Esophagus squamous epithelium (tissue), 5 donors: ENCODE measurements around the gene TMC3. TPM values are rescaled to one million over a fixed set of nuclear protein-coding genes. Genes with fewer than 3 reads are reported as not detected.
A peak's percentile ranks its signal among the peaks of the same experiment; 100 is the strongest.

Experiments used
- DNase-seq: peaks from one replicate; lab custom pipeline; 2025; lab: John Stamatoyannopoulos, UW
- H3K27ac ChIP-seq, 4 donors: fragments of 200-600 bp; sonication (generic); one replicate each; pipeline ENCODE4 v1.5.1; 2016 to 2019; ENCODE audit warnings: mild to moderate bottlenecking in 1 of 4
- H3K27me3 ChIP-seq, 4 donors: fragments of 200-600 bp; sonication (generic); 1 replicate in 3 of 4; 2 replicates in 1 of 4; pipeline versions ENCODE4 v1.5.1 to v1.6.0; 2017 to 2021; ENCODE audit warnings: antibody characterized with exemption in 1 of 4
- H3K36me3 ChIP-seq, 3 donors: fragments of 200-600 bp; sonication (generic); one replicate each; pipeline ENCODE4 v1.5.1; 2016 to 2019
- H3K4me1 ChIP-seq, 3 donors: fragments of 200-600 bp; sonication (generic); one replicate each; pipeline ENCODE4 v1.5.1; 2017 to 2019
- H3K4me3 ChIP-seq, 4 donors: fragments of 200-600 bp; sonication (generic); 1 replicate in 3 of 4; 2 replicates in 1 of 4; pipeline ENCODE4 v1.5.1; 2016 to 2019; ENCODE audit warnings: mild to moderate bottlenecking in 2 of 4, moderate library complexity in 1 of 4
- H3K9me3 ChIP-seq, 3 donors: fragments of 200-600 bp; sonication (generic); one replicate each; pipeline ENCODE4 v1.5.1; 2016 to 2019
- POLR2A ChIP-seq, 4 donors: fragments of 450-650 bp; IDR thresholded peaks; one replicate each; pipeline ENCODE4 v1.6.1; 2017; ENCODE audit warnings: antibody characterized with exemption in 4 of 4, mild to moderate bottlenecking in 4 of 4, moderate library complexity in 3 of 4
- WGBS, 2 donors: methylation state at CpG; one replicate each; pipeline ENCODE4 v1.1.5; 2018; 5-methylcytosine and 5-hydroxymethylcytosine counted together
- intact Hi-C: fragments of 100-400 bp; cut with DNase I; formaldehyde crosslinking; loops from one replicate; pipeline ENCODE4 v1.15.0; 2022
- total RNA-seq, 4 donors: library from RNA; depleted of rRNA; stranded (reverse); fragments of >200 nt; gene quantifications; one replicate each; pipeline ENCODE4 v1.1.0, GENCODE V29; 2016
- TF ChIP-seq, protein P1 (sequence below), 6 experiments: fragments of 450-650 bp in 4 of 6; fragments of 200-600 bp in 2 of 6; sonication (generic) in 2 of 6; IDR thresholded peaks; one replicate each; pipeline ENCODE4 v1.5.1; 2016 to 2019; ENCODE audit warnings: antibody characterized with exemption in 6 of 6, mild to moderate bottlenecking in 4 of 6, moderate library complexity in 4 of 6
- donor health status: DM: yes; HTN: yes; CAD: no.

Gene TMC3
- total RNA-seq, 4 donors from 2014 or later: not detected

DNA sequence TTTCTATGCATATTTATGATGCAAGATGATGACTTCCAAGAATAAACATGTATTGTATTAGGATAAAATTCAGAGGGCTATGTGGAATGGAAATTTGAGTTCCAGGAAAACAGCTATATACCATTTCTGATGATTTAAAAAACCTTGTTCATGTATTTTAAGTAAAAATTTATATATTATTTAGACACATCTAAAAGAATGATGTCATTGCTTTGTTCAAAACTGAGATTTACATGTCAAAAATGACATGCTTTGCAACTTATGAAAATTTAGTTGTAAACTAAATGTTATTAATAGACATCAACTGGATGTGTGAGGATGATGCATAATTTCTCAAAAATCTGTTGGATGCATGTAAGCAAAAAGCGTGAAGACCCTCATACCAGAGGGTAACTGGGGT is 52.3 kb downstream of the TMC3 start:
- intact Hi-C loops: no loop called here
- H3K4me1 ChIP-seq: peaks cover 0 to 33% (median 5%) of the 10 kb centered on the region in 3 donors
- no peaks in the 10 kb centered on the region for H3K9me3 ChIP-seq
- H3K27me3 ChIP-seq: no peaks in the 10 kb centered on the region
- TF ChIP-seq, protein P1, sequence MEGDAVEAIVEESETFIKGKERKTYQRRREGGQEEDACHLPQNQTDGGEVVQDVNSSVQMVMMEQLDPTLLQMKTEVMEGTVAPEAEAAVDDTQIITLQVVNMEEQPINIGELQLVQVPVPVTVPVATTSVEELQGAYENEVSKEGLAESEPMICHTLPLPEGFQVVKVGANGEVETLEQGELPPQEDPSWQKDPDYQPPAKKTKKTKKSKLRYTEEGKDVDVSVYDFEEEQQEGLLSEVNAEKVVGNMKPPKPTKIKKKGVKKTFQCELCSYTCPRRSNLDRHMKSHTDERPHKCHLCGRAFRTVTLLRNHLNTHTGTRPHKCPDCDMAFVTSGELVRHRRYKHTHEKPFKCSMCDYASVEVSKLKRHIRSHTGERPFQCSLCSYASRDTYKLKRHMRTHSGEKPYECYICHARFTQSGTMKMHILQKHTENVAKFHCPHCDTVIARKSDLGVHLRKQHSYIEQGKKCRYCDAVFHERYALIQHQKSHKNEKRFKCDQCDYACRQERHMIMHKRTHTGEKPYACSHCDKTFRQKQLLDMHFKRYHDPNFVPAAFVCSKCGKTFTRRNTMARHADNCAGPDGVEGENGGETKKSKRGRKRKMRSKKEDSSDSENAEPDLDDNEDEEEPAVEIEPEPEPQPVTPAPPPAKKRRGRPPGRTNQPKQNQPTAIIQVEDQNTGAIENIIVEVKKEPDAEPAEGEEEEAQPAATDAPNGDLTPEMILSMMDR (IDR thresholded peaks at IDR 0.05): no peak
- no peak for TF ChIP-seq POLR2A (IDR thresholded peaks at IDR 0.05)
- H3K4me3 ChIP-seq: peak overlapping the region in 1 of 4 donors; percentile 90
- peak overlapping the region in 3 of 4 donors; percentile 92 to 95 (median 94) for H3K27ac ChIP-seq
- DNase-seq: no peak
- 80 to 82% methylated on average over 1 of the region's 1 CpG for WGBS, 2 donors
- peaks cover 5 to 50% (median 19%) of the 10 kb centered on the region in 3 donors for H3K36me3 ChIP-seq

DNA sequence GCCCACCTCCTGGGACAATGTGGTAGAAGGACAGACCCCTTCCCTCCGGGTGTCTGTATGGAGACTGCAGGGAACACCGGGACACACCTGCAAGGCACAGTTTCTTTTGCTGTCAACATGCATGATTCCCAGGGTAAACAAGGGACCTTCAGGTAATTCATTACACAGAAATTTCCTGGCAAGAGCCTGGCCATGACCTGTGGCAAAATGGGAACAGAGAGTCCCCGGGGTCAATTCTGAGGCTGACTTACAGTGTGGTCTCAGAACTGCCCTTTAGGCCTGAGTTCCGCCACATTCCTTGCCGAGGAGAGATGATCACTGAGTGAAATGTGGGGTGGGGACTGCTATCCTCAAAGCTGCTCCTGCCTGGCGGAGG is 56.4 kb downstream of the TMC3 start:
- peaks cover 5 to 80% (median 19%) of the 10 kb centered on the region in 3 donors for H3K36me3 ChIP-seq
- peaks cover 13 to 30% (median 16%) of the 10 kb centered on the region in 3 donors for H3K4me1 ChIP-seq
- H3K9me3 ChIP-seq: no peaks in the 10 kb centered on the region
- no peak for DNase-seq
- TF ChIP-seq, protein P1 (IDR thresholded peaks at IDR 0.05): no peak
- no peak for TF ChIP-seq POLR2A (IDR thresholded peaks at IDR 0.05)
- H3K27me3 ChIP-seq: no peaks in the 10 kb centered on the region
- H3K4me3 ChIP-seq: no peak overlapping the region
- intact Hi-C loops: no loop called here
- H3K27ac ChIP-seq: no peak overlapping the region
- WGBS, 2 donors: 85 to 100% methylated on average over 1 to 6 of the region's 6 CpGs

DNA sequence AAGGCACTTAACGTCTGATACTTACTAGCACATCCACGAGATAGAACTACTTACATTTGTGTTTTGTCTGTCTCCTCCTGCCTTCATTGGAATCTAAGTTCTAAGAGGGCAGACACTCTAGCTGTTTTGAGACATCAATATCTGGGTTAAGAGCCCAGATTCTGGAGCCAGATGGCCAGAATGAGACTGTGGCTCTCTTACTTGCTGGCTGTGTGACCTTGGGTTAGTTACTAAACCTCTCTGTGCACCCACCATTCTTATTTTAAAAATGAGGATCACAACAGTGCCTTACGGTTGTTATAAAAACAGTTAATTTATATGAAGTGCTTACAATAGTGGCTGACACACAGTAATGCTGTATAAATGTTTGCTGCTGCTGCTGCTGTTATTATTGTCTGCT is 57.7 kb downstream of the TMC3 start:
- Histone ChIP-seq H3K36me3 (peaks cover 5 to 88% (median 19%) of the 10 kb centered on the region in 3 donors), H3K9me3 (no peaks in the 10 kb centered on the region), H3K27ac (no peak overlapping the region), H3K27me3 (no peaks in the 10 kb centered on the region), H3K4me1 (peaks cover 21 to 30% (median 22%) of the 10 kb centered on the region in 3 donors), H3K4me3 (no peak overlapping the region)
- WGBS, 2 donors: 68 to 69% methylated on average over 3 of the region's 3 CpGs
- intact Hi-C loops: no loop called here
- TF ChIP-seq POLR2A (IDR thresholded peaks at IDR 0.05): no peak
- TF ChIP-seq, protein P1 (IDR thresholded peaks at IDR 0.05): no peak
- no peak for DNase-seq

DNA sequence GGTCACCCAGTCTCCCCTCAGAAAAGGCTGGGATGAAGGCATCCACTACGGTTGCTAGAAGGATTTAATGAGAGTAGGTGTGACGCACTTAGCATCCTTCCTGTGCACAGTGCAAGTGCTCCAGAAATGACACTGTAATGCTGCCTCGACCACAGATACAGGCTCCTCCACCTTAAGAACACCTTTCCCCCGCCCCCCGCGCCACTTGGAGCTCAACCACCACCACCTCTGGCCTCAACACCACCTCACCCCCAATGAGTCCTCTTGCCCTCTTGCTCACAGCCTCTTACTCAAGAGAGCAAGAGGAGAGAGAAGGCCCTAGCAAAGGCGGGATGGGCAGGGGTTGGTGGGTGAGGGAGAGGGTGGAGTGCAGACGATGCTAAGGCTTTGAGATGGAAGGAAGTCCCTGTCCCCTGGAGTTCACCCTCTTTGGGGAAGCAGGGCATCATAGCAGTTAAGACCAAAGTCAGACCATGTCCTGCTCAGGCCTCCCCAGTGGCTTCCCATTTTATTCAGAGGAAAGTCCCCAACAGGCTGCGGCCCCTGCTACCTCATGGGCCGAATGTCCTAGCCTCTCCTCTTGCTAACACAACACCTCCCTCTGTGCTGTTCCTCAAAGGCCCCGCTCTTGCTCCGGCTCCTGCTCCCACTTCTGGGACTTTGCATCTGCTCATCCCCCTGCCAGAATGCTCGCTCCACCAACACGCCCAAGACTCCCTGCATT is 58.4 kb downstream of the TMC3 start:
- no peak for TF ChIP-seq POLR2A (IDR thresholded peaks at IDR 0.05)
- TF ChIP-seq, protein P1 (IDR thresholded peaks at IDR 0.05): no peak
- no peaks in the 10 kb centered on the region for H3K27me3 ChIP-seq
- peaks cover 5 to 89% (median 19%) of the 10 kb centered on the region in 3 donors for H3K36me3 ChIP-seq
- H3K4me3 ChIP-seq: no peak overlapping the region
- no peak for DNase-seq
- H3K4me1 ChIP-seq: peaks cover 21 to 37% (median 22%) of the 10 kb centered on the region in 3 donors
- 78 to 82% methylated on average over 8 to 14 of the region's 14 CpGs for WGBS, 2 donors
- intact Hi-C loops: no loop called here
- H3K9me3 ChIP-seq: no peaks in the 10 kb centered on the region
- H3K27ac ChIP-seq: no peak overlapping the region

DNA sequence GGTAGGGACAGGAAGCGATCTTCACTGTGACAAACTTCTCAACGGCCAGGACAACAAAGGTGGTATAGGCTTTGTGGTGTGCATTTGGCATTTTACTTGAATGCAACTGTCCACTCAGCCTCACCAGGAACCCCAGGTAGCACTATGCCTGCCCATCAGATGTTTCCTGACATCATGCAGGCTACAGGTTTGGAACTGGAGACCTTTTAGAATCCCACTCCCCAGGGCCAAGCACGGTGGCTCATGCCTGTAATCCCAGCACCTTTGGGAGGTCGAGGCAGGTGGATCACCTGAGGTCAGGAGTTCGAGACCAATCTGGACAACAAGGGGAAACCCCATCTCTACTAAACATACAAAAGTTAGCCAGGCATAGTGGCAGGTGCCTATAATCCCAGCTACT is 59.6 kb downstream of the TMC3 start:
- H3K4me3 ChIP-seq: no peak overlapping the region
- peak overlapping the region in 2 of 4 donors; percentile 25 to 71 for H3K27ac ChIP-seq
- 90 to 100% methylated on average over 2 to 5 of the region's 5 CpGs for WGBS, 2 donors
- H3K4me1 ChIP-seq: peaks cover 21 to 38% (median 22%) of the 10 kb centered on the region in 3 donors
- H3K36me3 ChIP-seq: peaks cover 6 to 89% (median 19%) of the 10 kb centered on the region in 3 donors
- intact Hi-C loops: no loop called here
- no peak for TF ChIP-seq POLR2A (IDR thresholded peaks at IDR 0.05)
- TF ChIP-seq, protein P1 (IDR thresholded peaks at IDR 0.05): no peak
- H3K27me3 ChIP-seq: no peaks in the 10 kb centered on the region
- no peak for DNase-seq
- no peaks in the 10 kb centered on the region for H3K9me3 ChIP-seq
